GM12873 (cell line): Measurements from ENCODE around the gene KCNG2.

Source experiments
- TF ChIP-seq, protein P1 (sequence below): IDR thresholded peaks from 2 replicates; pipeline ENCODE4 v1.5.1; 2012; ENCODE audit warnings: low read depth, mild to moderate bottlenecking, moderate library complexity, low read length, control low read depth; ENCODE audit not compliant: insufficient read depth; ENCODE audit errors: missing control alignments

Gene KCNG2

DNA sequence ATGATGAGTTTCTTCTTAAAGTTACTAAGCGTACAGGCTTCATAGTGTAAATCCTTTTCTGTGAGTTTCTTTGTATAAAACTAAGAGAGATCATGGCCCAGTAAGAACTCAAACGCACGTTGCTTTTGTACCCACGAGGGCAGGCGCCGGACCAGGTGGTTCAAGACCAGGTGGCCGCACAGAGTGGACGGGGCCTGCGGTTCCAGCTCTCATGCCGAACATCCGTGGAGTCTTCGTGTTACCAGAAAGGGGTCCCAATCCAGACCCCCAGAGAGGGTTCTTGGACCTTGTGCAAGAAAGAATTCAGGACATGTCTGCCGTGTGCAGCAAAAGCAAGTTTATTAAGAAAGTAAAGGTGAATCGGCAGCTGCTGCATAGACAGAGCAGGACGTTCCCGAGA is 53.0 kb downstream of the KCNG2 start:
- TF ChIP-seq, protein P1, sequence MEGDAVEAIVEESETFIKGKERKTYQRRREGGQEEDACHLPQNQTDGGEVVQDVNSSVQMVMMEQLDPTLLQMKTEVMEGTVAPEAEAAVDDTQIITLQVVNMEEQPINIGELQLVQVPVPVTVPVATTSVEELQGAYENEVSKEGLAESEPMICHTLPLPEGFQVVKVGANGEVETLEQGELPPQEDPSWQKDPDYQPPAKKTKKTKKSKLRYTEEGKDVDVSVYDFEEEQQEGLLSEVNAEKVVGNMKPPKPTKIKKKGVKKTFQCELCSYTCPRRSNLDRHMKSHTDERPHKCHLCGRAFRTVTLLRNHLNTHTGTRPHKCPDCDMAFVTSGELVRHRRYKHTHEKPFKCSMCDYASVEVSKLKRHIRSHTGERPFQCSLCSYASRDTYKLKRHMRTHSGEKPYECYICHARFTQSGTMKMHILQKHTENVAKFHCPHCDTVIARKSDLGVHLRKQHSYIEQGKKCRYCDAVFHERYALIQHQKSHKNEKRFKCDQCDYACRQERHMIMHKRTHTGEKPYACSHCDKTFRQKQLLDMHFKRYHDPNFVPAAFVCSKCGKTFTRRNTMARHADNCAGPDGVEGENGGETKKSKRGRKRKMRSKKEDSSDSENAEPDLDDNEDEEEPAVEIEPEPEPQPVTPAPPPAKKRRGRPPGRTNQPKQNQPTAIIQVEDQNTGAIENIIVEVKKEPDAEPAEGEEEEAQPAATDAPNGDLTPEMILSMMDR, result no peak

DNA sequence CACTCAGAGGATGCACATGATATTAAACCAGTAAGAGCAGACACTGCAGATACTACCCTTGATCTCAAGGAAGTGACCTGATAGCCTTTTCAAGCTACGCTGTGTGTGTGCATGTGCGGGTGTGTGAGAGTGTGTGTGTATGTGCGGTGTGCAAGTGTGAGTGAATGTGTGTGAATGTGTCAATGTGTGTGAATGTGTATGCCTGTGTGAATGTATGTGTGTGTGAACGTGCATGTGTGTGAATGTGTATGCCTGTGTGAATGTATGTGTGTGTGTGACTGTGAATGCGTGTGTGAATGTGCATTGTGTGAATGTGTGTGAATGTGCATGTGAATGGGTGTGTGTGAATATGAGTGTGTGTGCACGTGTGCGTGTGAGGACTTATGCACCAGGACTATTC is 53.8 kb downstream of the KCNG2 start:
- TF ChIP-seq, protein P1, result no peak

DNA sequence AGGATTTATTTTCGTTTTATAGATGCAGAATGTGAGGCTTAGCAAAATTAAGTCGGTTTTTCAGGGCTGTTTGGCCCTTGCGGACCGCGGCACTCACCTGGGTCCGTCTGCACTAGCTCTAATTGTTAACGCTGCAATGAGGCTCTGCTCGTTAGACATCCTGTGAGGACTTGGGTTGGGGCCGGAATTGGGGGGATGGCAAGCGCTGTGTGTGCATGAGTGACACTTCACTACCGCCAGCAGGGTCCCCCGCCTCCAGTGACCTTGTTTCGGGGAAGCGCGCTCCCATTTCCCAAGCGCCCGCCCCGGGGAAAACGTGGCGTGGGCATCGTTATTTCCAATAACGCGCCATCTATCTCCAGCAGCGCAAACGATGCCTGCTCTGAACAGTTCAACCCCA is 54.2 kb downstream of the KCNG2 start:
- TF ChIP-seq, protein P1, result no peak

DNA sequence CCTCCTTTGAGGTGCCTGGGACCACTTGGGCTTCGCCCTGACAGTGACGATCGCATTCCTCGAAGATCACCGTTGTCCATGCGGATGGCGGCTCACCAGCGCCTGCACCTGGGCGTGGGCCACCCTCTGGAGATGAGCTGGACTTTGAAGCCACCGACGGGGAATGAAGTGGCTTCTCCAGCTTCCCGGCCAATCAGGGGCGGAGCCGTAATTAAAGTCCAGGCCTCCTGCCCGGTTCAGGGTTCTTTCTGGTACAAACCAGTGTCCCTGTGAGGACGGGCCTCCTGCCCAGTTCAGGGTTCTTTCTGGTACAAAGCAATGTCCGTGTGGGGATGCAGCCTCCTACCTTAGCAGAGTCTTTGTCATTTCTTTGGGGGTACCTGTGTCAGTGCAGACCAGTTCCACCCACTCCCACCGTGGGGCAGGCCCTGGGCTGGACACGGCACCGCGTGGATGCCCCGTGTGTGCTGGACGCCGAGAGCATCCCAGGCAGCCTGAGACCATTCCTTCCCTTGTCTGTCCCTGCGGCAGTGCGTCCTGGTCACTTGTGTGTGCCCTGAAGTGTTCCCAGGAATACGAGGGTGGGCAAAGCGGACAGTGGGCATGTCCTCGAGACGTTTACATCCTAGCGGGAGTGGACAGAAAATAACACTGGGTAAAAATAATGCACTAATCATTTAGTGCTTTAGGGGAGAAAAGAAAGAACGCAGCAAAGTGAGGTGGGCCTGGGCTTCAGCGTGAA is 55.0 kb downstream of the KCNG2 start:
- TF ChIP-seq, protein P1, result no peak

DNA sequence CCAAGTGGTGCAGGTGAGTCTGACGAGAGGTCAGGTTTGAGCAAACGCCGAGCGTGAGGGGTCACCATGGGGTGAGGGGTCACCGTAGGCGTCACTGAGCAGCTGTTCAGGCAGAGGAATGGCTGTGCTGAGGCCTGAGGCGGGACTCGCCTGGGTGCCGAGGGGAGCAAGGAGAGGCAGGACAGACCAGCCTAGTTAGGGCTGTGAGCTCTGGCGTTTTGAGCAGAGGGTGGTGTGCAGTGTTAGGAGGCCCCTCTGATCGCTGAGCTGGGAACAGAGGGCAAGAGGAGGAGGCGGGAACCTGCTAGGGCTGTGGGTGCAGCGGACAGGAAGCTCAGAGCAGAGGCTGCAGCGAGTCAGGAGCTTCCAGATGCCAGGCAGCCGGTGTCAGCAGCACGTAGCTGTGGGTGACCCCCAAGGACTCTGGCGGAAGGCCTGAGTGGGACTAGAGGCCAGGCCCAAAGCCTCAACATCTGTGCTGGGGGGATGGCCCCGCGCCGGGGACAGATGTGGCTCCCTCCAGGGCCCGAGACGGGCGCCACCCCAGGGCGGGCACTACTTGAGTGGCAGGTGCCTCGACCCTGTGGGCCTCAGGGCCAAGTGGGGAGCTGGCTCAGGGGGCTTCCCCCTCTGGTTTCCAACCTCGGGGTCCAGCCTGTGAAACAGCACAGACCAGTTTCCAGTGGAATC is 55.7 kb downstream of the KCNG2 start:
- TF ChIP-seq, protein P1, result no peak

DNA sequence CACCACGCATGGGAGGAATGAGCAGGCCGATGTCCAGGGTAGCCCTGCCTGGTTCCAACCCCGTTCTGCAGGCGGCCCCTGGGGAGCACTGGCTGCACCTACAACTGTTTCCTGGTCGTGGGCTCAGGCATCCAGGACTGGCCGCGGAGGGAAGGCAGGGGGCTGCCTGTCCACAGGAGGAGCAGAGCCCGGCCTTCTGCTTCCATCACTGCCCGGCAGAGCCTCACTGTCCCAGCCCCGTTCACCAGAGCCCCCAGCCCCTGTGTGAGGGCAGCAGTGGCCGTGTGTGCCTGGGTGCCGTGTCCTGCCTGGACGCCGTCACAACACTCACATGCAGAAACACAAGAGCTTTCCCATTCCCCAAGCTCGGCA is 56.2 kb downstream of the KCNG2 start:
- TF ChIP-seq, protein P1, result no peak

DNA sequence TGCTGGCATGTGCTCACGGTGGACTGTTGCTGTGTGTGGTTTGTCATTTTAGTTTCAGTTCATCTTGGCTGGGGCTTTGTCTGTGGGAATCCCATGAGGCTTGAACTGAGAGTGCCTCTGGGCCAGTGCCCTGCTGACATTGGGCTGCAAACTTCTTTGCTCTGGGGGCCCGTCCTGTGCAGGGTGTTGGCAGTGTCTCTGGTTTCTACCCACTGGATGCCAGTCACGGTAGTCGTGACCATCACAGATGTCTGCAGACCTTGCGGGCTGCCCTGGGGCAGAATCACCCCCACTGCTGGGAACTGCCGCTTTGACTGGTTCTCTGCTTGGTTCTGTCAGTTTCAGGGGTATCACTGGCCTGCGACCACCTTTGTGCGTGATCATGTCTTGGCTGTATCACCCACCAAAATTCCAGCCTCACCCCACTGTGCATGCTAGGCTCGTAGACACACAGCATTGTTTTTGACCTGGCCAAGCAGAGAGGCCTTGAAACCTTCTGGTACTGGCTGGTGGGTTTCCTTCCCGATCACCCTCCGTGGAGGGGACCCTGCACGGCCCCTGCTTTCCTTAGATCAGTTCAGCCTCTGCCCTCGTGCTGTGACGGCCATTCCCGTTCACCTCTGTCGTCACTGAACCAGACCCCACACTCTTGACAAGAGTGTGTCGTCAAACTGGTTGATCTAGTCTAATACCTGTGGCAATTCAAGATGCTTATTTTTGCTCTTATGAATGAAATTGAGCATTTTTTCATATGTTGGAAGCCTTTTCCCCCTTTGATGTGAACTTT is 57.6 kb downstream of the KCNG2 start:
- TF ChIP-seq, protein P1, result no peak
